OCI-M2 (cell line): Measurements from ENCODE around the gene EMX1.
"Not testable (repeated sequence)": the region's sequence is repeated elsewhere in the genome, so short reads cannot be mapped to it uniquely, and the experiment has no call there.

ENCODE experiments used
- DNase-seq: peaks from one replicate; lab custom pipeline; 2025; ENCODE audit not compliant: unreplicated experiment; lab: John Stamatoyannopoulos, UW

Gene EMX1

DNA sequence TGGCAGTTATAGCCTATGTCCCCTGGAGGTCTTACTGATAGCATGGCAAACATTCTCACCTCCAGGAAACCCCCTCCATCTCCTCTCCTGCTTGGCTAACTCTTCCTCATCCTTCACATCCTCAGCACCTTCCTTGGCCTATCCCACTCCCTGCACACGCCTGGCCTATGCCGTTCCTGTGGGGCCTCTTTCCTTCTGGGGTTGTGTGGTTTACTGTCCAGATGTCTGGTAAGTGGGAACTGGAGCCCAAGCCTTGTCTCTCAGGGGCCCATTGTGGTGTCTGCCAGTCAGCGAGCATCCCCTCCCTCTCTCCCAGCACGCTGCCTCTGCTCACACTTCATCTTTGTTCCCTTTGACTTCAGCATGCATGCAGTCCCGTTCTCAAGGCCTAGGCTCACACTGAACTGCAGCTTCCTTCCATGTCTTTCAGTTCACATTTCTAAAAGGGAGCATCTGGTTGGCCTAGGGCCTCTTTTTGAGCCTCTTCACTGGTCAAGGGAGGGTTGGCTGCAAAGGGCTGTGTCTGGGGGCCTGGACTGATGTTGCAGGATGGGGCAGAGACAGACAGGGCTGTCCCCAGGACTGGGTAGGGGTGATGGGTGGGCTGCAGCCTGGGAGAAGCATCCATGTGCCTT, 17.0 kb upstream of the EMX1 start:
- no peak for DNase-seq

DNA sequence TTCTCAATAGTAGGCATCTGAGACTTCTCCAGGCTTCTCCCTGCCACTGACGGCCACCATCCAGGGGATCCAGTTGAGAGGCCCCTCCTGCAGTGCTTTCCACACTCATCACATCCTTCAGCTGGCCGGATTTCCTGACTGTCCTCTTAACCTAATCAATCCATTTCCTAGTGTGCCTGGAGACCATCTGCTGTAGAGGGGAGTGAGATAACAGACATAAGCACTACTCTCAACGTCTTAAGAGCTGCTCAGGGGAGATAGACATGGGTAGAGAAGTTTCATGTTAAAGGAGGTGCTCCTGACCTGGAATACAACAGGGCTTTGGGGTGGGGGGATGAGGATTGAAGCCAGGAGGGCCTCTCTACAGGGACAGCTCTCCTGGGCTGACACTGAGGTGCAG, 15.9 kb upstream of the EMX1 start:
- peak; percentile 39 for DNase-seq

DNA sequence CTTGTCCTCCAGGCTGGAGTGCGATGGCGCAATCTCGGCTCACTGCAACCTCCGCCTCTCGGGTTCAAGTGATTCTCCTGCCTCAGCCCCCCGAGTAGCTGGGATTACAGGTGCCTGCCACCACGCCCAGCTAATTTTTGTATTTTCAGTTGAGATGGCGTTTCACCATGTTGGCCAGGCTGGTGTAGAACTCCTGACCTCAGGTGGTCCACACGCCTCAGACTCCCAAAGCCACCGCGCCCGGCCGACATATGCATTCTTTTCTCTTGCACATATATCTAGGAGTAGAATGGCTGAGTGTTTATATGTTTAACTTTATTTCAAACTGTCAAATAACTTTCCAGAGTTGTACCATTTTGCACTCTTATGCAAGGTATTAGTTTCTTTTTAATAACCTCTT, 9.9 kb upstream of the EMX1 start:
- not testable (repeated sequence) for DNase-seq

DNA sequence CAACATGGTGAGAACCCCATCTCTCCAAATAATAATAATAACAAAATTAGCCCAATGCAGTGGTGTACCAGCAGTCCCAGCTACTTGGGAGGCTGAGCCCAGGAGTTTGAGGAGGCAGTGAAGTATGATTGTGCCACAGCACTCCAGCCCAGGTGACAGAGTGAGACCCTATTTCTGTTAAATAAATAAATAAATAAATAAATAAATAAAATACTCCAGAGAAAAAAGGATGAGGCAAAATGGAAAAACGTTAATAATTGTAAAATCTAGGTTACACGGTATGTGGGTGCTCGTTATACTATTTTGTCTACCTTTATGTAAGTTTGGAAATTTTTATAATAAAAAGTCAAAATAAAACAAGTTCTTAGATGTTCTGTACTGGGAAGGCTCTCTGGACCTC, 8.6 kb upstream of the EMX1 start:
- no peak for DNase-seq

DNA sequence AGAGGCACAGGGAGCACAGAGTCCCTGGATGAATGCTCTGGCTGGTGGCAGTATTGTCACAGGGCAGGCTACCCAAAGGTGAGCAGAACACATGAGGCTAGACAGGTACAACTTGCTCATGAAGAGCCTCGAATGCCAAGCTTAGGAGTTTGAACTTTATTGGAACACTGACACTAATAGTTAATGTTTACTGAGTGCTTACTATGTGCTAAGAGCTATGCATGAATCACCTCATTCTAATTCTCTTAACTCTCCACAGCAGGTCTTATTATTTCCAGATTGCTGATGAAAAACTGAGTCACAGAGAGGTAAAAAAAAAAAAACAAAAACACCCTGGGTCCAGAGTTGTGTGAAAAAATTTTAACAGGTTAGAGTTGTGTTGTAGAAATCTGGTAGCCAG, 6.1 kb upstream of the EMX1 start:
- no peak for DNase-seq

DNA sequence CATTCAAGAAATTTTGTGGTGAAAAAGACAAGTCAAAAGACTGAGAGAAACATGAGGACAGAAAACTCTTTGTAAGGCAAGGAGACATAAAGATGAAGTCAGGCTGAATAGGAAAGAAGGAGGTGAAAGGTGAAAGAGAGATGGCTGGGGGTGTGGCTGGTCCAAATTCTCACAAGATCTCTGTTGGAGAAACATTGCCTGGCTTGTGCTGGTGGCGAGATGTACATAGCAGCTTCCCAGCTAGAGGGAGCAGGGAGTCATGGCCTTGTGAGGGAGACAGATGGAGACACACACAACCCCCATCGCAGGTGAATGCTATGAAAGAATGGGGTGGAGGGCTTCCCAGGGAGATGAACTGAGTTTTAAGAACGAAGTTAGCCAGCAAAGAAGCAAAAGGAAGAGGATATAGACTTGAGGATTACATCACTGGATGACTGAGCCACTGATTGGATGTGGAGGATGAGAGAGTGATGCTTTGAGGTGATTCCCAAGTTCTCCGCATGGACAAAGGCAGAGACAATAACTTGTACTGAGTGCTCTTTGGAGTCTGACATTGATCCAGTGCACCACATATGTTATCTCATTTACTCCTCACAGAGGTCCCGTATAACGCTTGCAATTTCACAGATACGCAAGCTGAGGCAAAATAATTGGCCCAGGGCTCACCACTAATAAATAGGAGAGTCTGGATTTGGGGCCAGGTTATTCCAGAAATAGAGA, 3.7 kb upstream of the EMX1 start:
- no peak for DNase-seq

DNA sequence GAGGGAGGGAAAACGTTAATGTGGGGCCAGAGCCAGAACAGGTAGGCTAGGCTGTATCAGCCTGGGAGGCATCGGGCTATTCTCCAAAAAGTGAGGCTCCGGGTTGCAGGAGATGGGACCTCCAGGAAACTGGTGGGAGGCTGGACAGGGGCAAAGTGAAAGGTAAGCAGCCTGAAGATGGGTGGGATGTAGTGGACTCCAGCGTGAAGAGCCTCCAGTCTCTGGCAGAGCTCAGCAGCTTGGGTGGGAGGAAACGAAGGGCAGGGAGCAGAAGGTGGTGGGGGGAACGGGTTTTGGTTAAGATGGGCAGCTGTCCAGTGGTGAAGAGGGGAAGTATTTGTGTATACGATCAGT, 3.1 kb upstream of the EMX1 start:
- no peak for DNase-seq

DNA sequence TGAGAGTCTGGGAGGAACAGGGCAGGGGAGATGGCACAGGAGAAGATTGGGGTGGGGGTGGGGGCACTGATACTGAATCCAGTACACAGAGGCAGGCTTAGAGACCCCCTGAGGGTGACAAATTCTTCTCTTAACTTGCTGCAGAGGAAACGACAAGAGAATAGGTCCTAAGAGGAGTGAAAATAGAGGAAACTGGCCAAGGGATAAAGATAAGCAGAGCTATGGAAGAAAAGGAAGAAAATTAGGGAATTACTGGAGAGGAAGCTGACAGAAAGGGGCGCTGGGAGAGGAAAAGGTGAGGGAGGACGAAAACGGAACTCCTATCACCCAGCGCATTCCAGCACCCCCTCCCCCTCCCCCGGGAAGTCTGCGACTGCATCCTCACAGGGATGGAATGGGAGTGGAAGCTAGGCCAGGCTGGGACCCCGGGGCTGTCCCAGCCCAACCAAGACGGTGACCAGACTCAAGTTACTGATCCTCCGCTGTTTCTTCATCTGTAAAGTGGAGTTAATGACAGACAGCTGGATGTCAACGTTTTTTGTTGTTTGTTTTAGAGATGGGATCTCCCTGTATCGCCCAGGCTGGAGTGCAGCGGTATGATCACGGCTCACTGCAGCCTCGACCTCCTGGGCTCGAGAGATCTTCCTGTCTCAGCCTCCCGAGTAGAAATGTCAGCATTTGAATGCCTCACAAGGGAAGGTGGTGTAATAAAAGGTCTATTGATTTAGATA, 2.6 kb upstream of the EMX1 start:
- no peak for DNase-seq

DNA sequence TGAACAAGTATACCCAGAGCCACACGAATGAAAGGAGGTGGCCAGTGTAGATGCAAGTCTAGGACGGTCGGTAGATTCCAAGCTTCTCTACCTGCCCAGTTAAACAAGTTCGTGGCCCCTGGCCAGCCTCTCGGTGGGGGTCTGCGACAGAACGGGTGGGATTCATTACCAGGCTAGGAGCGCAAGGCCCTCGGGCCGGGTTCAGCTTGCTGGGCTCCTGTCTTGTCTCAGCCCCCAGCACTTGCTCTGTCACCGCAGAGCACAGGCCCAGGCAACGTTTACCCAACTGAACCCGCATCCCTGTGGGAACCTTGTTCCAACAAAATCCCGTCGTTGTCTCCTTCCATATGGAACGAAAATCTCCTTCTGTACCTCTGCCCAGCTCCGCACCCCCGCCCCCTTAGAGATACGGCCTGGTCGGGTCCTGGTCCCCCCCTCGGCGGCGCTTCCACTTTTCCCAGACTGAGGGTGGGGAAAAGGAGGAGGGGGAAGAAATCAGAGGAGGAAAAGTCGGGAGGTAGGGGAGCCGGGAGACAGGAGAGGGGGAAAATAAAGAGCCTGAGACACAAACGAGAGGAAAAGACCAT, 1.9 kb upstream of the EMX1 start:
- DNase-seq: no peak

DNA sequence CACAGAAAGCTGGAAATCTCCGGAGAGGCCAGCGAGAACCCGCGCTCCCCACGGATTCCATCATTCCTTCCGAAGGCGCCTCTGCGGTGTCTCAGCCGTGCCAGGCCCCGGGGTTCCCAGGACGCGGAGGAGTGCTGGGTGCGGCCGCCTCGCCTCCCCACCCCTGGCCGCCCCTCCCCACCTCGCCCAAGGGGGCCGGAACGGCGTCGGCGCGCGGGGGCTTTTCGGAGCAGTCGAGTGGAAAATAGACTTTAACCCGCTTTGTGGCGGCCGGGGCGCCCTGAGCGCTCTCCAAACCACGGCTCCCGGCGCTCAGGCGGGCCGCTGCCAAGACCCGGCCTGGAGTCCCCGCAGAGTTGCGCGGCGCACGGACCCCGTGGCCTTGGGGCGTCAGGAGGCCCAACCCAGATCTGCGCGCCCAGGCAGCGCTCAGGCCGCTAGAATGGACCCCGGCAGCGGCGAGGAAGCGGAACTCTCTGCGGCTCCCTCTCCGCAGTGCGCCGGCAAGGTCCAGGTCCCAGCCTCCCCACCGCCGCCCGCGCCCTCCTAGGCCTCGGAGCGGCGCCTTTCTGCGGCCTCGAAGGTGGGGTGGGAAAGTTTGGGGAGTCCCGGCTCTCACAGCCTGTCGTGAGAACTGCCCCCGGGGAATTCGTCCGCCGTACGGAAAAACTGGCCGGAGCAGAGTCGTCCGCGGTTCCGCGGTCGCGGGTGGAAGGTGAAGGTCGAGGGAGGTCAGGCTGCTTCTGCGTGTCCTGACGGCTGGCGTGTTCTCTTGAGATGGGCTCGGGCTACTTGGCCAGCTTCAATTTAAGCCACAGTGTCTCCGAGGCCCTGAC, 1.2 kb upstream of the EMX1 start:
- DNase-seq: no peak

DNA sequence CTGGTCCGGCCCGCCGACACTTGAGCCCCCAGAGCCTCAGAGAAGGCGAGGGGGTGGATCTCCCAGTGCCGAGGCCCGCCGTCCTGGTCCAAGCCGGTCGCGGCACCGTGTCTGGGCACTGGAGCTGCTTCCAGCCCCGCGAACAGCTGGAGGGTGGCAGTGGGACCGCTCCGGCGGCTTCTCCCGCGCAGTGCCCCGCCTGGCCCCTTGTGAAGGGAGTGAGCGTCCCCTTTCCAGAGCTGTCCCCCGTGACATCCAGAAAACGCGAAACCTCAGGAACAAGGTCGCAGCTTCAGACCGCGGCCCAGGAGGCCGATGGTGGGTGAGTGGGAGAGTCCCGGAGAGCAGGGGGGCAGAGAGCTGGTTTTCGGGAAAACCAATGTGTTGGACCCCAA, 579 bp upstream of the EMX1 start:
- DNase-seq: no peak

DNA sequence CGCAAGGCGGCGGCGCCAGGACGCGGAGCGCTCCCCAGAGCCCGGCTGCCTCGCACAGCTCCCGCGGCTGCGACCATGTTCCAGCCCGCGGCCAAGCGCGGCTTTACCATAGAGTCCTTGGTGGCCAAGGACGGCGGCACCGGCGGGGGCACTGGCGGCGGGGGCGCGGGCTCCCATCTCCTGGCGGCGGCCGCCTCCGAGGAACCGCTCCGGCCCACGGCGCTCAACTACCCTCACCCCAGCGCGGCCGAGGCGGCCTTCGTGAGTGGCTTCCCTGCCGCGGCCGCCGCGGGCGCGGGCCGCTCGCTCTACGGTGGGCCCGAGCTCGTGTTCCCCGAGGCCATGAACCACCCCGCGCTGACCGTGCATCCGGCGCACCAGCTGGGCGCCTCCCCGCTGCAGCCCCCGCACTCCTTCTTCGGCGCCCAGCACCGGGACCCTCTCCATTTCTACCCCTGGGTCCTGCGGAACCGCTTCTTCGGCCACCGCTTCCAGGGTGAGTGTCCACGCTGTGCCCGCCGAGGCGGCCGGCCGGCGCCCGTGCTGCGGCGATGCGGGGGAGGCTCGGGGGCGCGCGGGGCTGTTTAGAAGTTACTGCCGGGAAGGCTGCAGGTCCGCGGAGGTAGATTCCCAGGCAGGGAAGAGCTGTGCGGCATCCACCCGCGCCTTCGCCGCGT, 696 bp downstream of the EMX1 start:
- DNase-seq: no peak

DNA sequence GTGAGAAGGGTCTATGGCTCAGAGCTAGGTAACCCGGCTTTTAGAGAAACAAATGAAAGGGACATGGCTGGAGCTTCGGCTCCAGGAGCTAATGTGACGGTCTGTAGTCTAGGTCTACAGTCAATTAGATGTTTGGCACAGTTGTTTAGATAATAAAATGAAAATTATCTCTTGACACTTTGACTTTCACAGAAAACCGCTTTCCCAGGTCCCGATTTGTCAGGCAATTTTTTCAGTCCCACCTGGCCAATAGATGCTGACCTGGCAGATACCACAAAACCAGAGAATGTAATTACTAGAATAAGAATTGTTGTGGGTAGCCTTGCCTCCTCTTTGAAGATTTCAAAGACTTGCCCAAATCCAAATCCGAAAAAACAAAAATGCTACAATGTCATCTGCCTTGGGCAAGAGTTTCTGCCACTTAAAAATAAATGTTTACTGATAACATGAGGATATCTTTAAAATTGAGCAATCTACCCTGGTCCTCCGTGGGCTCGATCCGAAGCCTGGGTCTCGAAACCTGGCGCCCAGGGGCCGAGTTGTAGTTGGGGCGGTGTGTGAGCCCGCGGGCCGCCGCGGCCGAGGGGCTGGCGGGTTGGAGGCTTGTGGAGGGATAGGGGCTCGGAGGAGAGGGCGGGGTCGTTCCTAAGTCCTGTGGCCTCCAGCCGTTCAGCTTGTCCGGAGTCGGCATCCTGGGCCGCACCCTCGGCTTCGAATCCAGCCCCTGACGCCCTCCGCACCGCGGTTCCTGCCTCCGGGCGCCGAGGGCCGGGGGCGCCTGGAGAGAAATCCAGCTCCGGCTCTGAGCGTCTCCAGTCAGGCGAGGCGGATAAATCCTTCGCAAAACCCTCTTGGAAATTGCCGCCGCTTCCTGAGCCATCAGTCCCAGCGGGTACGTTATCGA, 2.3 kb downstream of the EMX1 start:
- no peak for DNase-seq

DNA sequence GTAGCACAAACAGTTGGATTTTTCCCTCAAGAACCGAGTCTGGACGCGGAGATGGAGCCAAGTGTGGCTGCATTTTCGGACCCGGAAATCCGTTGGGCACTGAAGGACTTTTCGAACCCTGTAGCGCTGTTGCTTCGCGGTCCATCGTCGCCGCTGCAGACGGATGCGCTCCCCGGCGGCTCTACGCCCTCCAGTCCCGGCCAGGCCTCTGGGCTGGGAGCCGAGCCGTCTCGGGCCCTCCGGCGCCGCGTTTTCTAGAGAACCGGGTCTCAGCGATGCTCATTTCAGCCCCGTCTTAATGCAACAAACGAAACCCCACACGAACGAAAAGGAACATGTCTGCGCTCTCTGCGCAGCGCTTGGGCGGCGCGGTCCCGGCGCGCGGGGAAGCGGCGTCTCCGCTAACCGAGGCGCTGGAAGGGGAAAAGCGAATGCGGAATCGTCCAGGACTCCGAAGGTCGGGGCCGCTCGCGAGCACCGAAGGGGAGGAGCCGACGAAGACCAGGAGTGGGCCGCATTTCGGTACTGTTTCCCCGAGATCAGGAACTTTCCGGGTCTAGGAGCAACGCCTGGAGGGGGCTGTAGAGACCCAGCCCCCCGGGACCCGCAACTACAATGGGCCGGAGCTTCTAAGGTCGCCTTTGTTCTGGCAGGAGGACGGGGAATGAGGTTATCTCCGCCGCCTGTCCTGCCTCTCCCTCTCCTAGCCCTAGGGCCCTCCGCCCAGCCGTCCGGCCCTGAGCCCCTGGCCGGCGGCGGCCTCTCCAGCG, 3.2 kb downstream of the EMX1 start:
- no peak for DNase-seq

DNA sequence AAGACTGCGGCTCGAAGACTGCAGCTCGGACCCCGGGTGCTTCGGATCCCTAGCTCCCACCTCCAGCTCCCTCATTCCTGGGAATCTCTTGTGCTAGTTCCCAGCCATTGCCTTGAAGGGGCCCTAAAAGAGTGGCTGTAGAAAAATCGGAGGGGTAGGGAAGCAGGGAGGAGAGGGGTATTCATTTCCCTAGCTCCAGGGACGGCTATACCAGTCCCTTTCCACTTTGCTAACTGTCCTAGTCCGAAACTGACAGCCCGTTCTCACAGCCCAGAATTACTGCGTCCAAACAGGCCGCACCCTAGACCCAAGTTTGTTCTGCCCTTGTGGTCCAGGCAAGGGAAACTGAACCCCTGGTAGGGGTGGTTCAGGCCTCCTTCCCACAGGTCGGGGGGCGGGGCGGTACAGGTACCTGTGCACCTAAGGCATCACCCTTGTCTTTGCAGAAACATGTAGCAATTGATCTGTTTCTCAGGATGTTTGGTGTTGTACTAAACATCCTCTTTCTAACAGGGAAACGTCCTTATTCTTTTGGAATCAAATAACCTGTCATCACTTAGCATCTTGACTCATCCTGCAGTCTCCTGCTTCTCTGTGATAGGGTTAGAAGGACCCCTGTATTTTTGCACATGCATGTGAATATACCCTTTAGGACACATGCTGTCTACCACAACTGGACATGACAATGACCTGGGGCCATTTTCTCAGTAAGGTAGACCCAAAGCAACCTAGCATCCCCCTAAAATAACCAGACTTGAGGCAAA, 4.0 kb downstream of the EMX1 start:
- DNase-seq: no peak

DNA sequence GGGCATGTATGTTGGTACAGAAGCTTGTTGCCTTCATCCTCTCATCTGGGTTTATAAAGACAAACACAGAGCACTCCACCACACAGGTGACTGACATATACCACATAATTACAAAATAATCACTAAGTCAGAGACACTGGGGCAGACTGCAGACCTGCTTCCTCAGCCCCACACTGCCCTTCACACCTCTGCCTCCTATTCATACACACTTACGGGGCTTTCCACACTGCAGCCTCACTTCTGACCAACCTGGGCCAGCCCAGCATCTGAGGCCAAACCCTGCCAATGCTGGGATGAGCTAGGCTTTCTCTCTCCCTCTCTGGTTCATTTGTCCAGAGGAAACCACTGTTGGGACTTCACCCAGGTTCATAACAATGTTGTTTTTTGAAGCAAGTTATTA, 4.5 kb downstream of the EMX1 start:
- DNase-seq: no peak

DNA sequence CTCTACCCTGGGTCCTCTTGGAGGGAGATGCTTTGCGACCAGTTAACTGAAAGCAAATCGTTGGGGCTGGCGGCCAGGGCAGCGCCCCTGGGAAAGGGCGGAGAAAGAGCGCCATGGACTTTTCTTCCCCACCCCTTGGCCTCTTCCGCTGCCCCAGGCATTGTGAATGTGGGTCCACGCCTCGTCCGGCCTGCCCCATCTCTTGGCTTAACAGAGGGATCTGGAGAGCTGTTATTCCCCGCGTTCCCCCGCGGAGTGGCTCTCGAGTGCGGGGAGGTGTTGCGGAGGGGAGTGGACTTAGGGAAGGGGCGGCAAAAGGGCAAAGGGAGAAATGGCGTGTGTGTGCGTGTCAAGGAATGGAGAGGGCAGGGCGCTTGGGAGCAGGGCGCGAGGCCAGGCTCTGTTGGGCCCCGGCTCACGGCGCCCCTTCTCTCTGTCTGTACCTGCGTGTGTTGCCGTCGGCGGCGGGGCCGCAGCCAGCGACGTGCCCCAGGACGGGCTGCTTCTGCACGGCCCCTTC, 6.6 kb downstream of the EMX1 start:
- DNase-seq: no peak
